NCI-H146 treated with DMSO at 0.1 percent for 48 hours (cell line): ENCODE measurements around the gene ARTN.

ENCODE experiments used
- DNase-seq: peaks from one replicate; lab custom pipeline; 2025; ENCODE audit not compliant: unreplicated experiment; lab: John Stamatoyannopoulos, UW

The ARTN gene

GRCh38 chr1:43946236-43947060, 12.8 kb downstream of the ARTN start, which contains the start of gene IPO13:
Gene IPO13 (plus strand): TSS chr1:43946950. CDS start chr1:43947601, 651 bp downstream.
- DNase-seq: peak; percentile 75

- DNase-seq: no peak
Observed at GRCh38 chr1:43947061-43947873, 13.7 kb downstream of the ARTN start.

- DNase-seq: no peak
Observed at GRCh38 chr1:43947874-43948437, 14.4 kb downstream of the ARTN start.

GRCh38 chr1:43949678-43950077, 16.1 kb downstream of the ARTN start:
- no peak for DNase-seq

- no peak for DNase-seq
Observed at GRCh38 chr1:43951021-43951985, 17.7 kb downstream of the ARTN start.

- no peak for DNase-seq
Observed at GRCh38 chr1:43952731-43953346, 19.2 kb downstream of the ARTN start.

- DNase-seq: no peak
Observed at GRCh38 chr1:43953361-43953760, 19.8 kb downstream of the ARTN start.

- DNase-seq: no peak
Observed at GRCh38 chr1:43954036-43954435, 20.4 kb downstream of the ARTN start.

GRCh38 chr1:43956234-43956633, 22.6 kb downstream of the ARTN start:
- no peak for DNase-seq

GRCh38 chr1:43957407-43958040, 23.9 kb downstream of the ARTN start:
- DNase-seq: no peak

GRCh38 chr1:43958351-43959255, 25.0 kb downstream of the ARTN start:
- DNase-seq: no peak

GRCh38 chr1:43960798-43961197, 27.2 kb downstream of the ARTN start:
- DNase-seq: no peak

GRCh38 chr1:43961692-43962091, 28.1 kb downstream of the ARTN start:
- no peak for DNase-seq

GRCh38 chr1:43962324-43962723, 28.7 kb downstream of the ARTN start:
- DNase-seq: no peak

- DNase-seq: no peak
Observed at GRCh38 chr1:43963006-43963405, 29.4 kb downstream of the ARTN start.

GRCh38 chr1:43963890-43964289, 30.3 kb downstream of the ARTN start:
- no peak for DNase-seq

- no peak for DNase-seq
Observed at GRCh38 chr1:43965316-43965715, 31.7 kb downstream of the ARTN start.

GRCh38 chr1:43968348-43968948, 34.8 kb downstream of the ARTN start:
- DNase-seq: no peak
